Spleen (tissue), 11 donors: Measurements from ENCODE around the gene ZNF565. TPM values are rescaled to one million over a fixed set of nuclear protein-coding genes. Genes with fewer than 3 reads are reported as not detected.
A peak's percentile ranks its signal among the peaks of the same experiment; 100 is the strongest.
"Not testable (repeated sequence)": the region's sequence is repeated elsewhere in the genome, so short reads cannot be mapped to it uniquely, and the experiment has no call there.

Experiments
- DNase-seq: peaks from one replicate; pipeline ENCODE4 v3.0.0-alpha.2; 2020
- H3K27ac ChIP-seq, 8 donors: fragments of 200-600 bp; sonication (generic) in 7 of 8; 1 replicate in 4 of 8; 2 replicates in 4 of 8; pipeline versions ENCODE4 v1.5.0 to v1.8.0; 2016 to 2021; ENCODE audit warnings: inconsistent platforms in 4 of 8, mild to moderate bottlenecking in 4 of 8, moderate library complexity in 1 of 8
- H3K27me3 ChIP-seq, 7 donors: fragments of 200-600 bp; sonication (generic) in 6 of 7; replicated peaks in 1 of 7; 1 replicate in 4 of 7; 2 replicates in 3 of 7; pipeline versions ENCODE4 v1.5.0 to v1.8.0; 2016 to 2021; ENCODE audit warnings: inconsistent platforms in 3 of 7, mild to moderate bottlenecking in 1 of 7
- H3K36me3 ChIP-seq, 6 donors: fragments of 200-600 bp; sonication (generic) in 5 of 6; 1 replicate in 4 of 6; 2 replicates in 2 of 6; pipeline versions ENCODE4 v1.5.0 to v1.8.0; 2016 to 2021; ENCODE audit warnings: inconsistent platforms in 2 of 6
- H3K4me1 ChIP-seq, 6 donors: fragments of 200-600 bp; sonication (generic) in 5 of 6; 1 replicate in 3 of 6; 2 replicates in 3 of 6; pipeline versions ENCODE4 v1.5.0 to v1.8.0; 2016 to 2021; ENCODE audit warnings: inconsistent platforms in 3 of 6
- H3K4me3 ChIP-seq, 8 donors: fragments of 200-600 bp; sonication (generic) in 7 of 8; 1 replicate in 4 of 8; 2 replicates in 4 of 8; pipeline versions ENCODE4 v1.5.0 to v1.8.0; 2016 to 2021; ENCODE audit warnings: inconsistent platforms in 4 of 8, mild to moderate bottlenecking in 4 of 8, moderate library complexity in 2 of 8
- H3K9me3 ChIP-seq, 8 donors: fragments of 200-600 bp; sonication (generic) in 7 of 8; 1 replicate in 4 of 8; 2 replicates in 4 of 8; pipeline versions ENCODE4 v1.5.0 to v1.8.0; 2016 to 2021; ENCODE audit warnings: inconsistent platforms in 4 of 8
- CTCF ChIP-seq, 11 experiments: fragments of 200-600 bp in 7 of 11; fragments of 450-650 bp in 4 of 11; sonication (generic) in 4 of 11; IDR thresholded peaks in 8 of 11; conservative IDR thresholded peaks in 3 of 11; 1 replicate in 7 of 11; 2 replicates in 4 of 11; pipeline versions ENCODE4 v1.4.0 to v1.8.0; 2016 to 2021; ENCODE audit warnings: antibody characterized with exemption in 11 of 11, inconsistent platforms in 4 of 11, mild to moderate bottlenecking in 1 of 11
- POLR2A ChIP-seq, 3 donors: fragments of 450-650 bp; IDR thresholded peaks; one replicate each; pipeline ENCODE4 v1.5.1; 2017; ENCODE audit warnings: antibody characterized with exemption in 3 of 3, mild to moderate bottlenecking in 1 of 3
- POLR2AphosphoS5 ChIP-seq, 3 donors: sonication (generic); formaldehyde crosslinking; IDR thresholded peaks; one replicate each; pipeline ENCODE4 v1.5.1; 2017; ENCODE audit warnings: antibody characterized with exemption in 3 of 3
- WGBS, 5 donors: extraction: QIAGEN DNeasy Blood & Tissue Kit in 3 of 5; methylation state at CpG; one replicate each; pipeline versions ENCODE4 v1.1.5 to v1.1.7; 2013 to 2018; 5-methylcytosine and 5-hydroxymethylcytosine counted together
- intact Hi-C: fragments of 100-400 bp; cut with DNase I; formaldehyde crosslinking; loops from one replicate; pipeline ENCODE4 v1.15.0; 2023; ENCODE audit warnings: low total_unique reads
- polyA plus RNA-seq, 3 donors: library from polyadenylated mRNA; stranded (reverse); fragments of 200-250 nt; gene quantifications; one replicate each; pipeline ENCODE4 v1.2.1, GENCODE V29; 2013
- small RNA-seq, 4 donors: library from RNA; depleted of rRNA; stranded (forward); fragments of <200 nt; gene quantifications; one replicate each; pipeline ENCODE3, GENCODE V24; 2016
- total RNA-seq, 7 donors: library from RNA; depleted of rRNA in 3 of 7; stranded (reverse); fragments of >200 nt in 3 of 7; fragmentation: NEBNext Ultra II Directional in 4 of 7; extraction: Animal tissue kit (Norgen Biotek cat#: 25700) in 4 of 7; gene quantifications; one replicate each; pipeline versions ENCODE4 v1.1.0 to v1.2.1, GENCODE V29; 2016 to 2021
- donor health status: healthy with polysubstance abuse.
- donor health status: DM: no; HTN: no; CAD: no; lungs with moderate emphysema.
- donor health status: DM: no; HTN: no; CAD: no.
- donor health status: Bipolar disorder and iron deficiency.
- donor health status: healthy.
- donor health status: DM: no; HTN: no; CAD: no.
- donor health status: DM: yes; HTN: yes; CAD: no.

Gene ZNF565
- total and polyA plus RNA-seq, 10 donors = 1.2 to 7.1 (median 3.6) TPM

- Histone ChIP-seq H3K27me3 (no peaks in the 10 kb centered on the region), H3K4me1 (peaks cover 10 to 55% (median 31%) of the 10 kb centered on the region in 6 donors), H3K9me3 (no peaks in the 10 kb centered on the region), H3K27ac (peak overlapping the region; percentile 61 to 98 (median 96)), H3K4me3 (peak overlapping the region in 7 of 8 donors; percentile 62 to 90 (median 82)), H3K36me3 (peaks cover 0 to 26% (median 20%) of the 10 kb centered on the region in 6 donors)
- DNase-seq = no peak
- TF ChIP-seq POLR2AphosphoS5 (IDR thresholded peaks at IDR 0.05) (no peak), POLR2A (IDR thresholded peaks at IDR 0.05) (no peak)
- intact Hi-C loops = no loop called here
- 57 to 66% (median 63%) methylated on average over 7 of the region's 7 CpGs for WGBS, 5 donors
Observed at GRCh38 chr19:36139120-36139472, 75.4 kb downstream of the ZNF565 start.

- intact Hi-C loops = no loop called here
Observed at GRCh38 chr19:36136964-36137686, 77.3 kb downstream of the ZNF565 start.

GRCh38 chr19:36134867-36135266, 79.6 kb downstream of the ZNF565 start:
- peaks cover 3 to 70% (median 41%) of the 10 kb centered on the region in 6 donors for H3K4me1 ChIP-seq
- H3K9me3 ChIP-seq, H3K27me3 ChIP-seq, intact Hi-C loops, DNase-seq, H3K36me3 ChIP-seq, H3K4me3 ChIP-seq, H3K27ac ChIP-seq: not testable (repeated sequence)
- 89 to 96% (median 93%) methylated on average over 3 to 4 of the region's 4 CpGs for WGBS, 5 donors

More at GRCh38 chr19:36136964-36137686, 77.3 kb downstream of the ZNF565 start:
- Histone ChIP-seq H3K4me3 (peak overlapping the region in 1 of 8 donors; percentile 5), H3K27me3 (no peaks in the 10 kb centered on the region), H3K9me3 (no peaks in the 10 kb centered on the region), H3K4me1 (peaks cover 10 to 59% (median 33%) of the 10 kb centered on the region in 6 donors), H3K36me3 (peaks cover 0 to 6% (median 3%) of the 10 kb centered on the region in 6 donors), H3K27ac (peak overlapping the region in 7 of 8 donors; percentile 29 to 78 (median 64))
- no peak for DNase-seq
- TF ChIP-seq CTCF (IDR thresholded peaks at IDR 0.05 in 8 of 11, conservative IDR thresholded peaks at IDR 0.05 in 3 of 11) = no peak
- peak in 2 of 3 donors; percentile 55 to 65 for TF ChIP-seq POLR2AphosphoS5 (IDR thresholded peaks at IDR 0.05)
- WGBS, 5 donors = 65 to 78% (median 69%) methylated on average over 12 of the region's 12 CpGs

Small RNA genes within 50 kb of the gene (small RNA-seq; reads per million reads assigned to genes)
- 0 reads per million in 4 donors for gene RF00019

Other genes starting within 250 kb of the ZNF565 start
- 10 to 100 TPM; 14.6 to 34.8 (median 16.3) TPM for gene SDHAF1, start 219.5 kb downstream of the ZNF565 start, total RNA-seq
- 10 to 100 TPM; 26.5 to 35.6 (median 33.6) TPM for gene SDHAF1, start 219.5 kb downstream of the ZNF565 start, polyA plus RNA-seq
- gene SYNE4, start 205.9 kb downstream of the ZNF565 start, total RNA-seq = 1 to 10 TPM in 4 of 7 donors, under 1 TPM in 2, not detected in 1; 0.54 to 1.6 (median 1.0) TPM
- under 1 TPM; 0.70 to 0.89 (median 0.85) TPM for gene SYNE4, start 205.9 kb downstream of the ZNF565 start, polyA plus RNA-seq
- 10 to 100 TPM; 22.6 to 65.3 (median 28.3) TPM for gene ALKBH6, start 200.5 kb downstream of the ZNF565 start, total RNA-seq
- gene ALKBH6, start 200.5 kb downstream of the ZNF565 start, polyA plus RNA-seq = 10 to 100 TPM; 21.3 to 26.6 (median 24.3) TPM
- 10 to 100 TPM in 5 of 7 donors, 1 to 10 TPM in 2; 6.8 to 18.0 (median 13.5) TPM for gene CLIP3, start 181.8 kb downstream of the ZNF565 start, total RNA-seq
- gene CLIP3, start 181.8 kb downstream of the ZNF565 start, polyA plus RNA-seq = 1 to 10 TPM; 2.7 to 3.2 (median 3.1) TPM
- gene THAP8, start 160.4 kb downstream of the ZNF565 start, total RNA-seq = 1 to 10 TPM; 3.5 to 7.9 (median 5.1) TPM
- 1 to 10 TPM; 2.4 to 7.1 (median 4.4) TPM for gene THAP8, start 160.4 kb downstream of the ZNF565 start, polyA plus RNA-seq
- 1 to 10 TPM; 1.7 to 5.2 (median 3.0) TPM for gene WDR62, start 159.8 kb downstream of the ZNF565 start, total RNA-seq
- gene WDR62, start 159.8 kb downstream of the ZNF565 start, polyA plus RNA-seq = 1 to 10 TPM; 1.3 to 2.1 (median 1.6) TPM
- not detected for gene OVOL3, start 103.5 kb downstream of the ZNF565 start, total RNA-seq
- under 1 TPM; 0.11 to 0.22 (median 0.19) TPM for gene OVOL3, start 103.5 kb downstream of the ZNF565 start, polyA plus RNA-seq
- gene POLR2I, start 99.8 kb downstream of the ZNF565 start, total RNA-seq = 10 to 100 TPM; 23.1 to 42.3 (median 36.6) TPM
- gene POLR2I, start 99.8 kb downstream of the ZNF565 start, polyA plus RNA-seq = 10 to 100 TPM; 46.2 to 60.3 (median 52.4) TPM
- gene TBCB, start 99.2 kb downstream of the ZNF565 start, total RNA-seq = 100 to 1,000 TPM in 3 of 7 donors, 10 to 100 TPM in 4; 87.8 to 120 (median 95.5) TPM
- 100 to 1,000 TPM; 152 to 170 (median 155) TPM for gene TBCB, start 99.2 kb downstream of the ZNF565 start, polyA plus RNA-seq
- gene CAPNS1, start 74.6 kb downstream of the ZNF565 start, total RNA-seq = 100 to 1,000 TPM; 130 to 602 (median 373) TPM
- 100 to 1,000 TPM; 247 to 431 (median 321) TPM for gene CAPNS1, start 74.6 kb downstream of the ZNF565 start, polyA plus RNA-seq
- 10 to 100 TPM in 5 of 7 donors, 1 to 10 TPM in 2; 6.3 to 40.9 (median 20.4) TPM for gene COX7A1, start 62.2 kb downstream of the ZNF565 start, total RNA-seq
- gene COX7A1, start 62.2 kb downstream of the ZNF565 start, polyA plus RNA-seq = 10 to 100 TPM; 20.0 to 37.6 (median 26.3) TPM
- 10 to 100 TPM; 43.6 to 66.3 (median 54.4) TPM for gene ZNF146, start 441 bp upstream of the ZNF565 start, total RNA-seq
- 10 to 100 TPM; 19.1 to 27.0 (median 21.3) TPM for gene ZNF146, start 441 bp upstream of the ZNF565 start, polyA plus RNA-seq
- gene ZFP14, start 164.5 kb upstream of the ZNF565 start, total RNA-seq = 10 to 100 TPM in 5 of 7 donors, 1 to 10 TPM in 2; 5.7 to 14.5 (median 11.3) TPM
- gene ZFP14, start 164.5 kb upstream of the ZNF565 start, polyA plus RNA-seq = 1 to 10 TPM; 2.0 to 3.3 (median 2.0) TPM
- gene ZFP82, start 204.0 kb upstream of the ZNF565 start, total RNA-seq = 10 to 100 TPM in 2 of 7 donors, 1 to 10 TPM in 5; 6.2 to 12.7 (median 8.1) TPM
- gene ZFP82, start 204.0 kb upstream of the ZNF565 start, polyA plus RNA-seq = 1 to 10 TPM; 3.2 to 4.6 (median 3.5) TPM